ENCODE measurements around the gene ZNF423. TPM values are rescaled to one million over a fixed set of nuclear protein-coding genes. Genes with fewer than 3 reads are reported as not detected.
A peak's percentile ranks its signal among the peaks of the same experiment; 100 is the strongest.

Gene ZNF423
- total RNA-seq, 1 donor from 2014 or later, result 10.7 TPM

DNA sequence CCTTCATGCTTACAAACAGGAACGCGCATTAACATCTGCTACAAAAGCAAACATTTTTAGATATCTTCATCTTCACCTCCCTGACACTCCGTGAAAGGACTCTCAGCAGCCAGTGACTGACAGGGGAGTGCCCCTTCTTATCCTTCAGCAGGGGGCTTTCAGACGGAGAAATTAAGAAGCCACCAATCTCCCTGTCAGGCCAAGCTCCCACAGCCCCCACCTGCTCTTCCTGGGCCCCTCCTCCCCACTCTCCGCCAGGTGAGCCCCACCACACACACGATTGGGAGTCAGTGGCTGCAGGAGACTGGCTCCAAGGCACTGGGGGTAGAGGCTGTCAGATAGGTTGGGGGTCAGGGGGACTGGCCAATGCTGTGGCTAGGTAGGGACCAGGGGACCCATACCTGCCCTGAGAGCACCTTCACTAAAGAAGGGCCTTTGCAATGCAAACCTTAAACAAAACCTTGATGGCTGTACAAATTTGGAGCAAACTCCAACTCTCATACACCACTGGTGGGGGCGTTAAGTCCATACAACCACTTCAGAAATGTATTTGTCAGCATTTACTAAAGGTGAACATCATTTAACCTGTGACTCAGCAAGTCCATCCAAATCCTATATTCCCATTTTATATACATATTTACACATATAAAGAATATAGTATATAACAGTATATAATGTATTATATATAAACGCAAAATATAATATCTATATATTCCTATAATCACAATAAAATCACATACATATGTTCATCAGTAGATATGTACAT lies 232.2 kb downstream of the ZNF423 start:
- H3K4me1 ChIP-seq, result peaks cover 7% of the 10 kb centered on the region
- TF ChIP-seq, protein P1, sequence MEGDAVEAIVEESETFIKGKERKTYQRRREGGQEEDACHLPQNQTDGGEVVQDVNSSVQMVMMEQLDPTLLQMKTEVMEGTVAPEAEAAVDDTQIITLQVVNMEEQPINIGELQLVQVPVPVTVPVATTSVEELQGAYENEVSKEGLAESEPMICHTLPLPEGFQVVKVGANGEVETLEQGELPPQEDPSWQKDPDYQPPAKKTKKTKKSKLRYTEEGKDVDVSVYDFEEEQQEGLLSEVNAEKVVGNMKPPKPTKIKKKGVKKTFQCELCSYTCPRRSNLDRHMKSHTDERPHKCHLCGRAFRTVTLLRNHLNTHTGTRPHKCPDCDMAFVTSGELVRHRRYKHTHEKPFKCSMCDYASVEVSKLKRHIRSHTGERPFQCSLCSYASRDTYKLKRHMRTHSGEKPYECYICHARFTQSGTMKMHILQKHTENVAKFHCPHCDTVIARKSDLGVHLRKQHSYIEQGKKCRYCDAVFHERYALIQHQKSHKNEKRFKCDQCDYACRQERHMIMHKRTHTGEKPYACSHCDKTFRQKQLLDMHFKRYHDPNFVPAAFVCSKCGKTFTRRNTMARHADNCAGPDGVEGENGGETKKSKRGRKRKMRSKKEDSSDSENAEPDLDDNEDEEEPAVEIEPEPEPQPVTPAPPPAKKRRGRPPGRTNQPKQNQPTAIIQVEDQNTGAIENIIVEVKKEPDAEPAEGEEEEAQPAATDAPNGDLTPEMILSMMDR (IDR thresholded peaks at IDR 0.05), result no peak
- H3K9me3 ChIP-seq, result no peaks in the 10 kb centered on the region
- H3K36me3 ChIP-seq, result no peaks in the 10 kb centered on the region
- ATAC-seq (no peak), DNase-seq (no peak)
- no peak overlapping the region for H3K4me3 ChIP-seq
- H3K27ac ChIP-seq, result no peak overlapping the region
- H3K27me3 ChIP-seq (ENCODE audit: low read depth), result no peaks in the 10 kb centered on the region
- intact Hi-C loops (cut with DNase I), result no loop called here

DNA sequence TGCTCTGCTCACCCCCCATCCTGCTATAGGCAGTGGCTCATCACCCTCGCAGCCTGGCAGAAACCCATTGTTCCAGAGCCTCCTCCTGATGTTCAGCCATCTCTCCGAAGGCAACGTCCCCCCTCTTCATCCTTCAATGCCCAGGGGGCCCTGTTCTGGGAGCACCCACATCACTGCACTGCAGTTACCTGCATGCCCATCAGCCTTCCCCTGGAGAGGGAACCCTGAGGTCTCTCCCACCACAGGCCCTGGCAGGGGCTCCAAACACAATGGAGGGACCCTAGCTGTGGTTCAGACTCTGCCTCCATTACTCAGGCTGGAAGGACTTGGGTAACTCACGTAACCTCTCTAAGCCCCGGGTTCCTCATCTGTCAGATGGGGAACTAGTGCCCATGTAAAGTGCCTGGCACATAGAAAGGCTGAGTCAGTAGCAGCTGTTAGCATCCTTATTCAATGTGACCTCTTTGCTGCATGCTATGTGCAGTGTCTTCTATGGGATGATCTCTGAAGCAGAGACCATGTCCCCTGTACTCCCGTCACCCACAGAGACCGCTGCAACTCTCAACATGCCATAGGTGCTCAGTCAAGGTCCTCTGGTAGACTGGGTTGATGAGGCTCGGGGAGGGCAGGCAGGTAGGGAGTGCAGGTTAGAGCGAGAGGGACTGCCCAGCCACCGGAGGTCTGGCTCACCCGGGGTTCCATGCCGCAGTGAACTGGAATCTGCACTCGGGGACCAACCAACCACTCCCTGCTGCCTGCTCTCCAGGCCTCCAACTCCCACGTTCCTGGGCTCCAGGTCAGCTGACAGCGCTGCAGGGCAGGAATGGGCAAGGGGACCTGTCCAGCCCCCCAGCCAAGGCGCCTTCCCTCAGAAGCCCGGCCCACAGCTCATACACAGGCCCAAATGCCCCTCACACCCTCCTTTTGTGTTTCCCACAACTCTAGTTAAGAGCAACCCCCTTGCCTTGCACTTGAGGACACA lies 233.2 kb downstream of the ZNF423 start:
- DNase-seq (no peak), ATAC-seq (no peak)
- no peak overlapping the region for H3K27ac ChIP-seq
- TF ChIP-seq, protein P1 (IDR thresholded peaks at IDR 0.05), result no peak
- intact Hi-C loops (cut with DNase I), result no loop called here
- H3K4me1 ChIP-seq, result peaks cover 7% of the 10 kb centered on the region
- H3K4me3 ChIP-seq, result no peak overlapping the region
- no peaks in the 10 kb centered on the region for H3K9me3 ChIP-seq
- H3K27me3 ChIP-seq (ENCODE audit: low read depth), result no peaks in the 10 kb centered on the region
- no peaks in the 10 kb centered on the region for H3K36me3 ChIP-seq

DNA sequence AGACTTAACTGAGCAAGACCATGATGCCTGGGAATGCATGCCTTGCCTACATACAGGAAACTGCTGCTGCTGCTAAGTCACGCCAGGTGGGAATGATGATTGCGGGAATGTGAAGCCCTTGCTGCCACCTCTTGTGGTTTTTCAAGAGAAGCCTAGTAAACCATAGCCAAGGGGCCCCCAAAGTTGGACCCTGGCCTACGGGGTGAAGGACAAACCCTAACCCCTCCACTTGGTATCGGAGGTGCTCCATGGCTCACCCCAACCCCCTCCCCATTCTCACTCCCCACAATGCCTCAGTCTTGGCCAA lies 233.9 kb downstream of the ZNF423 start:
- Histone ChIP-seq H3K27ac (no peak overlapping the region), H3K4me1 (peaks cover 7% of the 10 kb centered on the region), H3K36me3 (no peaks in the 10 kb centered on the region), H3K9me3 (no peaks in the 10 kb centered on the region), H3K4me3 (no peak overlapping the region), H3K27me3 (ENCODE audit: low read depth) (no peaks in the 10 kb centered on the region)
- ATAC-seq, result no peak
- intact Hi-C loops (cut with DNase I), result no loop called here
- no peak for DNase-seq
- TF ChIP-seq, protein P1 (IDR thresholded peaks at IDR 0.05), result no peak

DNA sequence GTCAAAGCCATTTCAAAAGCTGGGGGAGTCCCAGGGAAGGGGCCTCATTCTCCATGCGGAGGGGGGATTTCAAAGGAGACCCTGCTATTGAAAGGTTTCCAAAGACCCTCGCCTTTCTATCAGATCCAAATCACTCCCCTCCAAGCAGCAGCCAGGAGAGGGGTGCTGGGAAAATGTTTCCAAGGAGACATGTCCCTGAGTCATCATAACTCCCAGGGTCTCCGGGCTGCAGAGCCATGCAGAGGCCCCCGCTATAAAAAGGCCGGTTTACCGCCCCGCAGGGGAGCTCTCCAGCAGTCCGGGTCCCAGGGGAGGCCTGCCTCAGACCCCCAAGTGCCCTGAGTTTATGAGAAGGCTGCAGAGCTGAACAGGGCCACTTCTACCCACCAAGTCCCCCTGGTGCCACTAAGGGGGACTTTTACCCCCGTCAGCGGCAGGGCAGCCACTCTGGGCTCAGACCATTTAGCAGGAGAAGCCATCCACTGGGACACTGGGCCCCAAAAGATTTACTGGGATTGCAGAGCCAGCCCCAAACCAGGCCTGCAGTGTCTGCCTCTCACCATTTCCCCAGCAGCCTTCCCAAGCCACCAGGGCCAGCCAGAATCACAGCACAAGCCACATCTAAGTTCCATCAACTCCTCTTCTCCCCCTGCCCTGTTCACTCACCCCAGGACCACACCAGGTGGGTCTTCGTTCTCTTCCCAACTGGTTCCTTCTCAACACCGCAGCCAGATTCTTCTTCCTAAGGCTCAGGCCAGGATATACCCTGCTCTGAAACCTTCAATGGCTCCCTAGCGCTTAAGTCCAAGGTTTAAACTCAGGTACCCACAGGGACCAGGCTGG lies 234.4 kb downstream of the ZNF423 start:
- DNase-seq (no peak), ATAC-seq (no peak)
- H3K36me3 ChIP-seq, result no peaks in the 10 kb centered on the region
- H3K27me3 ChIP-seq (ENCODE audit: low read depth), result no peaks in the 10 kb centered on the region
- no peaks in the 10 kb centered on the region for H3K9me3 ChIP-seq
- intact Hi-C loops (cut with DNase I), result no loop called here
- TF ChIP-seq, protein P1 (IDR thresholded peaks at IDR 0.05), result no peak
- peak overlapping the region; percentile 24 for H3K27ac ChIP-seq
- no peak overlapping the region for H3K4me3 ChIP-seq
- H3K4me1 ChIP-seq, result peaks cover 7% of the 10 kb centered on the region

DNA sequence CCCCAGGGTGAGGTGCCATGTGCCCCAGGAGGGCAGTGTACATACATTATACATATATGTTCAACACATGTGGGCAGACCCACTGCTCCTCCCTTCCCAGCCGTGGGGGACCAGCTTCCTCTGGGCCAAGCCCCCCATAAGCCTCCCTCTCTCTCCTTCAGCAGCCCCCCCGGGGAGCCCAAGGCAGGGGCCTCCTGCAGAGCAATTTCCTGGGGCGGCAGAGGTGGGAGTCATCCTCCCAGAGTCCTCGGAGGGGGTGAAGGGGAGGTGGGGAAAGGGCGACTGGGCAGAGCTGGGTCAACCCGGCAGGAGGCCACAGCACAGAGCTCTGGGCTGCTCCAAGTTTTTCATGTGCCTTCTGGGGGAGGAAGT lies 235.1 kb downstream of the ZNF423 start:
- intact Hi-C loops (cut with DNase I), result no loop called here
- no peak for ATAC-seq
- Histone ChIP-seq H3K27ac (peak overlapping the region; percentile 24), H3K4me1 (peaks cover 7% of the 10 kb centered on the region), H3K9me3 (no peaks in the 10 kb centered on the region), H3K4me3 (no peak overlapping the region), H3K36me3 (no peaks in the 10 kb centered on the region), H3K27me3 (ENCODE audit: low read depth) (no peaks in the 10 kb centered on the region)
- TF ChIP-seq, protein P1 (IDR thresholded peaks at IDR 0.05), result no peak
- DNase-seq, result no peak
